Measurements from ENCODE around the gene CHP1. TPM values are rescaled to one million over a fixed set of nuclear protein-coding genes. Genes with fewer than 3 reads are reported as not detected.
"Not testable (repeated sequence)": the region's sequence is repeated elsewhere in the genome, so short reads cannot be mapped to it uniquely, and the experiment has no call there.

The CHP1 gene
- total RNA-seq, 1 experiment from 2014 or later = 101 TPM

GRCh38 chr15:41301139-41301538 is 70.1 kb downstream of the CHP1 start:
- BruUV-seq (replicated peaks); ATAC-seq; H3K9ac ChIP-seq (ENCODE audit: low read length); H3K9me3 ChIP-seq (ENCODE audit: control insufficient read depth in 1 of 2, insufficient read depth in 1 of 2, low read depth in 1 of 2, low read length in 2 of 2); H3K4me1 ChIP-seq (ENCODE audit: control insufficient read depth in 1 of 2, insufficient read depth in 2 of 2, low read length in 2 of 2); H3K4me2 ChIP-seq (ENCODE audit: low read length); H3K27ac ChIP-seq (ENCODE audit: low read depth, low read length); RAD21 ChIA-PET (ENCODE audit: low non-redundant PET in 1 of 2, low total read pairs in 2 of 2, uncharacterized antibody in 2 of 2, unreplicated experiment in 2 of 2); H3K4me3 ChIP-seq (replicated peaks in 1 of 2; ENCODE audit: low read depth in 1 of 2, low read length in 2 of 2); intact Hi-C loops (cut with micrococcal nuclease); H2AFZ ChIP-seq (ENCODE audit: low read depth, low read length, poor library complexity, severe bottlenecking); CTCF ChIA-PET; DNase-seq (ENCODE audit: low read depth, low spot score); H3K27me3 ChIP-seq (ENCODE audit: insufficient read depth, low read length); H3K9me2 ChIP-seq (ENCODE audit: insufficient read depth); H4K20me1 ChIP-seq (ENCODE audit: insufficient read depth): not testable (repeated sequence)
- POLR2A ChIA-PET = interaction anchor here (0.6 kb wide), 1 partner anchor 10 kb away, joined by 5 read pairs; no protein-coding TSS in a partner anchor
- H3K79me2 ChIP-seq (ENCODE audit: insufficient read depth, low read length) = peaks cover 22% of the 10 kb centered on the region
- peaks cover 5 to 17% of the 10 kb centered on the region in 2 experiments; a peak in 2 of 4 replicates for H3K36me3 ChIP-seq (ENCODE audit: control insufficient read depth in 1 of 2, insufficient read depth in 2 of 2, low read length in 2 of 2)

GRCh38 chr15:41301587-41301986 is 70.5 kb downstream of the CHP1 start:
- Histone ChIP-seq H3K4me2 (ENCODE audit: low read length) (no peak overlapping the region), H3K36me3 (ENCODE audit: control insufficient read depth in 1 of 2, insufficient read depth in 2 of 2, low read length in 2 of 2) (peaks cover 3 to 17% of the 10 kb centered on the region in 2 experiments; a peak in 2 of 4 replicates), H3K27ac (ENCODE audit: low read depth, low read length) (no peak overlapping the region), H3K9ac (ENCODE audit: low read length) (no peak overlapping the region), H3K4me3 (replicated peaks in 1 of 2; ENCODE audit: low read depth in 1 of 2, low read length in 2 of 2) (no peak overlapping the region), H3K9me3 (ENCODE audit: control insufficient read depth in 1 of 2, insufficient read depth in 1 of 2, low read depth in 1 of 2, low read length in 2 of 2) (no peaks in the 10 kb centered on the region), H3K79me2 (ENCODE audit: insufficient read depth, low read length) (peaks cover 19% of the 10 kb centered on the region), H3K9me2 (ENCODE audit: insufficient read depth) (no peaks in the 10 kb centered on the region), H2AFZ (ENCODE audit: low read depth, low read length, poor library complexity, severe bottlenecking) (no peak overlapping the region), H4K20me1 (ENCODE audit: insufficient read depth) (peaks cover 7% of the 10 kb centered on the region; the same call in 1 of the 2 replicates), H3K27me3 (ENCODE audit: insufficient read depth, low read length) (no peaks in the 10 kb centered on the region), H3K4me1 (ENCODE audit: control insufficient read depth in 1 of 2, insufficient read depth in 2 of 2, low read length in 2 of 2) (no peaks in the 10 kb centered on the region)
- intact Hi-C loops (cut with micrococcal nuclease) = no loop called here
- DNase-seq (ENCODE audit: low read depth, low spot score) (no peak), ATAC-seq (no peak)
- RAD21 ChIA-PET (ENCODE audit: low non-redundant PET in 1 of 2, low total read pairs in 2 of 2, uncharacterized antibody in 2 of 2, unreplicated experiment in 2 of 2) = no interaction called here
- no peak for TF ChIP-seq CEBPB (IDR thresholded peaks at IDR 0.05; ENCODE audit: low read depth)
- TF ChIP-seq EZH2 (IDR thresholded peaks at IDR 0.05) = no peak
- TF ChIP-seq, protein P1, sequence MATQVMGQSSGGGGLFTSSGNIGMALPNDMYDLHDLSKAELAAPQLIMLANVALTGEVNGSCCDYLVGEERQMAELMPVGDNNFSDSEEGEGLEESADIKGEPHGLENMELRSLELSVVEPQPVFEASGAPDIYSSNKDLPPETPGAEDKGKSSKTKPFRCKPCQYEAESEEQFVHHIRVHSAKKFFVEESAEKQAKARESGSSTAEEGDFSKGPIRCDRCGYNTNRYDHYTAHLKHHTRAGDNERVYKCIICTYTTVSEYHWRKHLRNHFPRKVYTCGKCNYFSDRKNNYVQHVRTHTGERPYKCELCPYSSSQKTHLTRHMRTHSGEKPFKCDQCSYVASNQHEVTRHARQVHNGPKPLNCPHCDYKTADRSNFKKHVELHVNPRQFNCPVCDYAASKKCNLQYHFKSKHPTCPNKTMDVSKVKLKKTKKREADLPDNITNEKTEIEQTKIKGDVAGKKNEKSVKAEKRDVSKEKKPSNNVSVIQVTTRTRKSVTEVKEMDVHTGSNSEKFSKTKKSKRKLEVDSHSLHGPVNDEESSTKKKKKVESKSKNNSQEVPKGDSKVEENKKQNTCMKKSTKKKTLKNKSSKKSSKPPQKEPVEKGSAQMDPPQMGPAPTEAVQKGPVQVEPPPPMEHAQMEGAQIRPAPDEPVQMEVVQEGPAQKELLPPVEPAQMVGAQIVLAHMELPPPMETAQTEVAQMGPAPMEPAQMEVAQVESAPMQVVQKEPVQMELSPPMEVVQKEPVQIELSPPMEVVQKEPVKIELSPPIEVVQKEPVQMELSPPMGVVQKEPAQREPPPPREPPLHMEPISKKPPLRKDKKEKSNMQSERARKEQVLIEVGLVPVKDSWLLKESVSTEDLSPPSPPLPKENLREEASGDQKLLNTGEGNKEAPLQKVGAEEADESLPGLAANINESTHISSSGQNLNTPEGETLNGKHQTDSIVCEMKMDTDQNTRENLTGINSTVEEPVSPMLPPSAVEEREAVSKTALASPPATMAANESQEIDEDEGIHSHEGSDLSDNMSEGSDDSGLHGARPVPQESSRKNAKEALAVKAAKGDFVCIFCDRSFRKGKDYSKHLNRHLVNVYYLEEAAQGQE (IDR thresholded peaks at IDR 0.05; ENCODE audit: low read depth) = no peak
- no peak for TF ChIP-seq FOSL1 (IDR thresholded peaks at IDR 0.05; ENCODE audit: low read depth)
- no peak for TF ChIP-seq EZH2phosphoT487 (IDR thresholded peaks at IDR 0.05; ENCODE audit: borderline replicate concordance)
- TF ChIP-seq, protein P2, sequence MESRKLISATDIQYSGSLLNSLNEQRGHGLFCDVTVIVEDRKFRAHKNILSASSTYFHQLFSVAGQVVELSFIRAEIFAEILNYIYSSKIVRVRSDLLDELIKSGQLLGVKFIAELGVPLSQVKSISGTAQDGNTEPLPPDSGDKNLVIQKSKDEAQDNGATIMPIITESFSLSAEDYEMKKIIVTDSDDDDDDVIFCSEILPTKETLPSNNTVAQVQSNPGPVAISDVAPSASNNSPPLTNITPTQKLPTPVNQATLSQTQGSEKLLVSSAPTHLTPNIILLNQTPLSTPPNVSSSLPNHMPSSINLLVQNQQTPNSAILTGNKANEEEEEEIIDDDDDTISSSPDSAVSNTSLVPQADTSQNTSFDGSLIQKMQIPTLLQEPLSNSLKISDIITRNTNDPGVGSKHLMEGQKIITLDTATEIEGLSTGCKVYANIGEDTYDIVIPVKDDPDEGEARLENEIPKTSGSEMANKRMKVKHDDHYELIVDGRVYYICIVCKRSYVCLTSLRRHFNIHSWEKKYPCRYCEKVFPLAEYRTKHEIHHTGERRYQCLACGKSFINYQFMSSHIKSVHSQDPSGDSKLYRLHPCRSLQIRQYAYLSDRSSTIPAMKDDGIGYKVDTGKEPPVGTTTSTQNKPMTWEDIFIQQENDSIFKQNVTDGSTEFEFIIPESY (IDR thresholded peaks at IDR 0.05; ENCODE audit: extremely low read depth, insufficient replicate concordance, low read length) = no peak
- no peak for TF ChIP-seq CTCF (IDR thresholded peaks at IDR 0.05 in 2 of 3, conservative IDR thresholded peaks at IDR 0.05 in 1 of 3; ENCODE audit: borderline replicate concordance in 1 of 3, insufficient read depth in 1 of 3, low read depth in 2 of 3, low read length in 2 of 3)
- TF ChIP-seq, protein P3, sequence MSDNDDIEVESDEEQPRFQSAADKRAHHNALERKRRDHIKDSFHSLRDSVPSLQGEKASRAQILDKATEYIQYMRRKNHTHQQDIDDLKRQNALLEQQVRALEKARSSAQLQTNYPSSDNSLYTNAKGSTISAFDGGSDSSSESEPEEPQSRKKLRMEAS (IDR thresholded peaks at IDR 0.05) = no peak
- CTCF ChIA-PET = no interaction called here
- BruUV-seq (replicated peaks) = no TSS peak
- POLR2A ChIA-PET = interaction anchor here (0.6 kb wide), 1 partner anchor 9 kb away, joined by 5 read pairs; no protein-coding TSS in a partner anchor

Measured in HCT116 (cell line).